NCI-H510A (cell line): ENCODE measurements around the gene LAX1.
A peak's percentile ranks its signal among the peaks of the same experiment; 100 is the strongest.
"Not testable (repeated sequence)": the region's sequence is repeated elsewhere in the genome, so short reads cannot be mapped to it uniquely, and the experiment has no call there.

ENCODE experiments used
- DNase-seq: peaks from one replicate; lab custom pipeline; 2025; lab: John Stamatoyannopoulos, UW

Gene LAX1

GRCh38 chr1:203768256-203768655 is 3.3 kb downstream of the LAX1 start:
- no peak for DNase-seq

- DNase-seq, result peak; percentile 15
Observed at GRCh38 chr1:203769505-203770343, 4.7 kb downstream of the LAX1 start.

DNA sequence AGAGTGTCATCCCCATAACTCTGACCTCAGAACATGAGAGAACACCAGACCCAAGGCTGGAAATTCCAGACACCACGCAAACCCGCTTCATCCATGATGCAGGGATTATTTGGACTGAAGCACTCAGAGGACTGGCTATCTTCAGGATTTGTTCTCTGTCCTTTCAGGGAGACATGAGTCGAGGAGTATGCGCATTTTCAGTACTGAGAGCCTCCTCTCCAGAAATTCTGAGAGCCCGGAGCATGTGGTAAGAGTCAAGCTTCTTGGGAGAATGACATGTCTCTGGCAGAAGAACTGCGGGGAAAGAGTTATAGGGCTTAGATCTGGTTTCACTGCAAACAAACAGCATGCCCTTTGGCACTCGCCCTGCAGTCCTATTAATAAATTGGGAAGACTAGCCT is 6.9 kb downstream of the LAX1 start:
- DNase-seq, result no peak

DNA sequence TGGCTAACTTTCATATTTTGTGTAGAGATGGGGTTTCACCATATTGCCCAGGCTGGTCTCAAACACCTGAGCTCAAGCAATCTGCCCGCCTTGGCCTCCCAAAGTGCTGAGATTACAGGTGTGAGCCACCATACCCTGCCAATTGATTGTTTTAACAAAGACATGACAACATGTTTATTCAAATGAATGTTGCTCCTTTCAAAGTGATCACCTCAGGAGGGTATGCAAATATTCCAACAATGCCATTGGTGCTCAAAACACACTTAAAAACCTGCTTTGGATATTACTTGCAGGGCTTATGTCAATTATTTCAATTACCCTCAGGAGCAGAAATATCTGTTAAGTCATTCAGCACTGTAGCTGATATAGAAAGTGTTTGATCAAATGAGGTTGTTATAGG is 7.9 kb downstream of the LAX1 start:
- no peak for DNase-seq

DNA sequence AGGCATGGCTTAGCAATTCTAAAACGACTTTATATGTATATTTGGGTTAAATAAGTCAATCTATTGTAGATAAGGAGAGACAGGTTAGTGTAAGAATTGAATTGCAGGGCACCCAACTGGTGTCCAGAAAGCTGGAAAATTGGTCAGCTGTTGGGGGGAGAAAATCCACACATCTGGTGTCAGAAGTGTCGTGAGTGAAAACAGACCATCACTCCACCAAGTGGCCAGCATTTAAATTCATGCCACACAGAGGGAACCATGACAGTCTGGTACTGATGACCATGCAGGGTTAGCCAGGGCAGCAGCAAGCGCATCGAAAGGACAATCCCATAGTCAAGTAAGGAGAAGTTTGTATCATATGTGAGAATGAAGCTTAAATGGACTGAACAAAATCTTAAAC is 11.7 kb downstream of the LAX1 start:
- no peak for DNase-seq

DNA sequence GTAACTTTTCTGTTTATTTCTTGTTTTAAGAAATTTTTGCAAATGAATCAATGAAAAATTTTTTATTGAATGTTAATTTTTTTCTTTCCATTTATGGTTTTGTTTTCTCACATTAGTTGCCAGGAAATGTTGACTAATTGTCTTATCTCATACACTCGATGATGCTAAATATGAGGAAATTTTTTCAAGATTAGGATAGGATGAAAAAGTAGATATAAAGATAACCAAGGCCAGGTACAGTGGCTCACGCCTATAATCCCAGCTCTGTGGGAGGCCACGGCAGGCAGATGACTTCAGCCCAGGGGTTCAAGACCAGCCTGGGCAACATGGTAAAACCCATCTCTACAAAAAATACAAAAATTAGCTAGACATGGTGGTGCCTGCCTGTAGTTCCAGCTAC is 12.6 kb downstream of the LAX1 start:
- no peak for DNase-seq

DNA sequence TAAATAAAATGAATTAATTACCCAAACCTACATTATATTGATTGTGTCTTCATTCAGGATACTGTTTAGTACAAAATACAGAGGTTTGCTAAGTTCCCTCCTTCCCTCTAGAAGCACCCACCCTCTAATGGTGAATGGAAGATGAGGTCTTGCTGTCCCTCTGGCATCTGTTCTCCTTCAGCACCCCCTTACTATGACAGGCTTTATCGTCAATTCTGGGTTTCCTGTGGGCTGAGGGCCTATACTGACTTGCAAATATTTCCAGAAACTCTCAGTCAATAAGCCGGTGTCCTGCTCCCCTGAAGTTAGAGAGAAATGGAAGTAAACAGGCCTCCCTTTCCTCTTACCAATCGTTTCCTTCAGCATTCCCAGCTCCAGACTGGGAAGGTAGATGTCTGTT is 13.2 kb downstream of the LAX1 start:
- DNase-seq, result no peak

DNA sequence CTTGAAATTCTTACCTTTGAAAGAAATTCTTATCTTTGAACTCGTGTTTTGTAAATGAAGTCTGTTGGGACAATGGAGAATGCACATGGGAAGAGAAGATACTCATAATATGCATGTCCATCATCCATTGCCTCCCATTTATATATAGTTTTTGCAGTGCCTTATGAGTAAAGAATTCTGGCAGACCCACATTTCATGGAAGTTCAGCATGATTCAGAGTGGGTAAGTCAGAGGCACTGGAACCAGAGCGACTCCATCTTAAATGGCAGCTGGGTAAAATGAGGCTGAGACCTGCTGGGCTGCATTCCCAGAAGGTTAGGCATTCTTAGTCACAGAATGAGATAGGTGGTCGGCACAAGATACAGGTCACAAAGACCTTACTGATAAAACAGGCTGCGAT is 13.8 kb downstream of the LAX1 start:
- no peak for DNase-seq

GRCh38 chr1:203781962-203782361 is 17.0 kb downstream of the LAX1 start:
- no peak for DNase-seq

GRCh38 chr1:203789966-203790365 is 25.0 kb downstream of the LAX1 start:
- DNase-seq, result no peak

DNA sequence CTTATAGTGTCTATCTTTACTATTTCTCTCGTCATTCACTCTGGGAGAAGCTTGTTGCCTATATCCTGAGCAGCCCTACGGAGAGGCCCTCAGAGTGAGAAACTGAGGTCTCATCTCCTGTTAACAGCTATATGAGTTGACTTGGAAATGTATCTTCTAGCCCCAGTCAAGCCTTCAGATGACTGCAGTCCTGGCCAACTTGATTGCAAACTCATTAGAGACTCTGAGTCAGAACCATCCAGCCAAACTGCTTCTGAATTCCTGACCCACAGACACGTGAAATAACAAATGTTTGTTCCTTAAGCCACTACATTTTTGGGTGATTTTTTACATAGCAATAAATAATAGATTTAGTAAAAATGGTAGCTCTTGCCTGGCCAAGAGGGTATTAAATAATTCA is 26.5 kb downstream of the LAX1 start:
- DNase-seq, result no peak

DNA sequence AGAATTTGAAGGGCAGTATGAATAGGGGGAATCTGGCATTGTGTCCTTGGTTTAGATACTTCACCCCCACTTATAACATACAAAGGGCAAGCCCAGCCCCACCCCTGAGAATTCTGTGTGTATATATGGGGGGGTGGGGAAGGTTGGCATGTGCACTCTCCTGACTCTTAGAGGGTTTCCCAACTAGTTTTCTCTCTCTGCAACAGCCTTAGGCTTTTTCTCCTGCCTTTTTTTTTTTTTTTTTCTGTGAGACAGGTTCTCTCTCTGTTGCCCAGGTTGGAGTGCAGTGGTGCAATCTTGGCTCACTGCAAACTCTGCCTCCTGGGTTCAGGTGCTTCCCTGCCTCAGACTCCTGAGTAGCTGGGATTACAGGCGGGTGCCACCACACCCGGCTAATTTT is 27.5 kb downstream of the LAX1 start:
- DNase-seq, result no peak

DNA sequence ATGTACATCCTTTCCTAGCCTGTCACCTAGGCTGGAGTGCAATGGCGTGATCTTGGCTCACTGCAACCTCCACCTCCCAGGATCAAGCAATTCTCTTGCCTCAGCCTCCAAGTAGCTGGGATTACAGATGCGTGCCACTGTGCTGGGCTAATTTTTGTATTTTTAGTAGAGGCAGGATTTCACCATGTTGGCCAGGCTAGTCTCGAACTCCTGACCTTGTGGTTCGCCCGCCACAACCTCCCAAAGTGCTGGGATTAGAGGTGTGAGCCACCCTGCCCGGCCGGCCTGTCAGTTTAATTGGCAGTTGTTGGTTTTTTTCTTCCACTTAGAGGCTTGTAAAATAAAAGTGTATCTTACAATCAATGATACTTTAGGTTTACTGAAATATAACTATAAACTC is 28.6 kb downstream of the LAX1 start:
- DNase-seq, result not testable (repeated sequence)

DNA sequence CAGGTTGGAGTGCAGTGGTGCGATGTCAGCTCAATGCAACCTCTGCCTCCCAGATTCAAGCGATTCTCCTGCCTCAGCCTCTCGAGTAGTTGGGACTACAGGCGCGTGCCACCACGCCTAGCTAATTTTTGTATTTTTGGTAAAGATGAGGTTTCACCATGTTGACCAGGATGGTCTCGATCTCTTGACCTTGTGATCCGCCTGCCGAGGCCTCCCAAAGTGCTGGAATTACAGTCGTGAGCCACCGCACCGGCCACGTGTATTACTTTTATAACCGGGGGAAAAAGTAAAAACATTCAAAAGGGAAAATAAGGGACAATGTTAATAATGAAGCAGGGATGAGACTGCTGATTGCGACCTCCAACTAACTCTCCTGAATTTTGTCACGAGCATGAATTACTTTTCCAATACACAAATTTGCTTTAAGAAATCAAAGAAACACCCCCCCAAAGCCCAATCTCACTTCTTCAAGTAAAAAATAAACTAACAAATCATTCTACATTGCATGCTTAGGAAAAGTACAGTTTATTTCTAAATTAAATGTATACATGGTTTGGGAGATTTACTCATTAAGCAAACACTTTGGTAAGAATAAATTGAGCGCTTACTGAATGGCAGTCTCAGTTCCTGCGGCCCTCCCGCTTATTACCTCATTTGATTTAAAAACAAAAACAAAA is 29.9 kb downstream of the LAX1 start:
- no peak for DNase-seq

GRCh38 chr1:203795441-203796235 is 30.7 kb downstream of the LAX1 start, which contains the start of the genes ZBED6 and ZC3H11A:
Gene ZBED6, plus strand, starts transcription at chr1:203795623. Its CDS starts 1,900 bp downstream, at chr1:203797523.
Gene ZC3H11A, plus strand, starts transcription at chr1:203795623. Its CDS starts 21,448 bp downstream, at chr1:203817071.
- DNase-seq, result peak; percentile 94

DNA sequence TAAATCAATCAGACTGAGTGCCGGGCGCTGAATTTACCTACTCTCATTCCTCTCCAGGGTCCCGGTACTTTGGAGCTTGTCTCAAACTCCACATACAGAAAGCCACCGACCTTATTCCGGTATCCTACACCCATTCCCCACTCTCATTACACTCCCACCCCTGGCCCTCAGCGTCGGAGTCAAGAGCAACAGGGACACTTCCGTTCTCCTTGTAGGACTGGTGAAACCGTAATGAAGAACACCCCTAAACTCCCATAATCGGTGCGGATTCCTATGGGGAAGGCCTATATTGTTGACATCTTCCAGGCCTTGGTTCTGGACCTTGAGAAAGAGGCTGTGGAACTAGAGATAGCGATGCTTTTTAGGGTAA is 31.2 kb downstream of the LAX1 start:
- DNase-seq, result peak; percentile 14

DNA sequence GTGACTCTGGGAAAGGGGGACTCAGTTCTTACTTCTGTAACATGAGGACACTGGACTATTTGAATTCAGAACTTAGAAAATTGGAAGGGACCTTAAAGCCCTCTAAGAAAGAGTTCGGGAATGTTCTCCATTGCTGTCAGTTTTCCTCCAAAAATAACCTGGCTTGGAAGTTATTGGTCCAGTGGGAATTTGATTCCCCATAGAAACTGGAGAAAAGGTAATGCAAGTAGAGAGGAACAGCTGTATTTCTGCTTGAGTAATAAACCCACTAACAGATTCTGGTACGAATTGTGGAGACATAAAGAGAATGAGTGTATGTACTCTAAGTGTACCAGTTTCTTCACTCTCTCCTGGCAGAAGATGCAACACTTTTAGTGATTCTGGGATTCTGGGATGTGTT is 32.2 kb downstream of the LAX1 start:
- DNase-seq, result no peak

DNA sequence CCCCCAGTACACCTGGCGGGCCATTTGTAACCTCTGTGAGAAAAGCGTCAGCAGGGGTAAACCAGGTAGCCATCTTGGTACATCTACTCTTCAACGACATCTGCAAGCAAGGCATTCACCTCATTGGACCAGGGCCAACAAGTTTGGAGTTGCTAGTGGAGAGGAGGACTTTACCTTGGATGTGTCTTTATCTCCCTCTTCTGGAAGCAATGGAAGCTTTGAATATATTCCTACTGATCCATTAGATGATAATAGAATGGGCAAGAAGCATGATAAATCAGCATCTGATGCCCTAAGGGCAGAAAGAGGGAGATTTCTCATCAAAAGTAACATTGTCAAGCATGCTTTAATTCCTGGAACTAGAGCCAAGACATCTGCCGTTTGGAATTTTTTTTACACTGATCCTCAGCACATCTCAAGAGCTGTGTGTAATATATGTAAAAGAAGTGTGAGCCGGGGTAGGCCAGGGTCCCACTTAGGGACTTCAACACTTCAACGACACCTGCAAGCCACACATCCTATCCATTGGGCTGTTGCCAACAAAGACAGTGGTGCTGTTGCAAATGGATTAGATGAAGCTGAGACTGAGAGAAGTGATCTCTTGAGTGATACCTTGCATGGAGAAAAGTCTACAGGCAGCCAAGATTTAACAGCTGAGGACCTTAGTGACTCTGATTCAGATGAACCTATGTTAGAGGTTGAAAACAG is 33.1 kb downstream of the LAX1 start:
- no peak for DNase-seq

DNA sequence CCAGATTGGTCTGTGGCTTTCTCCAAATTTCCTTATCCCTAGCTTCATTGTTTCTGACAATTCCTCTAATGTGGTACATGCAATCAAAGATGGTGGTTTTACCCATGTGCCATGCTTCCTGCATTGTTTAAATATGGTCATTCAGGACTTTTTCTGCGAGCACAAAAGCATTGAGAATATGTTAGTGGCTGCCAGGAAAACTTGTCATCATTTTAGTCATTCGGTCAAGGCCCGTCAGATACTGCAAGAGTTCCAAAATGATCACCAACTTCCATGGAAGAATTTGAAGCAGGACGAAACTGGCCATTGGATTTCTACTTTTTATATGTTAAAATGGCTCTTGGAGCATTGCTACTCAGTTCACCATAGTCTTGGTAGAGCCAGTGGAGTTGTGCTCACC is 34.2 kb downstream of the LAX1 start:
- DNase-seq, result no peak

GRCh38 chr1:203799971-203800370 is 35.0 kb downstream of the LAX1 start:
- DNase-seq, result no peak

DNA sequence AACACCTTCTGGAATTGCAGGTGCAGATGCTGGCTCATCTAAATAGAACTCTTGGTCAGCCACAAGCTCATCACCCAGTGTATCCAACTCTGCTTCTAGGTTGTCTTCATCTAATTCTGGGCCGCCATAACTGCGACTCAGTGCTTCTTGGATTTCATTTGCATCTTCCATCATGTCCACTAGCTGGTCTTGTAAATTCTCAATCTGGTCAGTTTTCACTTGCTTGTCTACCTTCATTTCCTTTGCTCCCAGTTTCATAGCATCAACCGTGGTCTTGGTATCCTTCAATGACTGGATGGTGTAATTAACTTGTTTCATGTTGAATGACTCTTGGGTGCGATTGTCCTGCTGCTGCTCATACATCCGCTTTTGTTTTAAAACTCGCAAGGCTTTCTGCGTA is 40.7 kb downstream of the LAX1 start:
- DNase-seq, result no peak

GRCh38 chr1:203807196-203807595 is 42.2 kb downstream of the LAX1 start:
- no peak for DNase-seq
